Measurements from ENCODE around the gene OSTN.
"Not testable (repeated sequence)": the region's sequence is repeated elsewhere in the genome, so short reads cannot be mapped to it uniquely, and the experiment has no call there.

Gene OSTN

DNA sequence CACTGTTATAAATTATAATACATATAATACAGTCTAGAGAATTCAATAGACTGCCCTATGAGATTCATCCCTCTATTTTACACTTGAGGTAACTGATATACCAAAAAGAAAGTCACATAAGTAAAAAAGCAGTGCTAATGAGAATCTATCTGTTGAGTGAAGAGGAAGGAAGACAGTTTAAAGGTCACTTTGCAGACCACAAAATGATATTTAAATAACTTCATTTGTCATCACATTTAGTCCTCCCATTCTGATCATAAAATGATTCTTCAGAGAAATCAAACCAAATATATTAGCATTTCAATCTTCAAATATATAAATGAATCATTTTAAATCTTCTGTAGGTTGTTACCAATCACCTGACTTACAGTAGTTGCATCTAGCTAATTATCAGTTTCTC is 69.7 kb downstream of the OSTN start:
- DNase-seq, result no peak

- no peak for DNase-seq
These were observed 70.4 kb downstream of the OSTN start for GRCh38 chr3:191269289-191270085.

GRCh38 chr3:191275244-191275643 is 76.2 kb downstream of the OSTN start:
- not testable (repeated sequence) for DNase-seq

DNA sequence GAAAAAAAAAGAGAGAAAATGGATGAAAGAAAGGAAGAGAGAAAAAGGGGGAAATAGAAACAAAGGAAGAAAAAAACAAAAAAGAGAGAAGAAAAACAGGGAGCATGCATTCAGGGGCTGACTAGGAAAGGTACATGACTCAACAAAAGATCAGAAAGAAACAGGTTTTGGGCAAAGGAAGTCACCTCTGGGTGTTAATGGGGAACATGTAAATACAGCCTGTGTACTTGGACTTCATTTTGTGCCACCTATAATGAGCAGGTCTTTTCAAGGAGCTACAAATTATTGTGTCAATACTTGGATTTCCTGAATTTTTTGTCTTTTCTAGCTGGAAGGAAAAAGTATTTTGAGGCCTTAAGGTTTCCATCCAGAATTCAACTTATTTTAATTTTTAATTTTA is 76.7 kb downstream of the OSTN start:
- DNase-seq, result no peak

DNA sequence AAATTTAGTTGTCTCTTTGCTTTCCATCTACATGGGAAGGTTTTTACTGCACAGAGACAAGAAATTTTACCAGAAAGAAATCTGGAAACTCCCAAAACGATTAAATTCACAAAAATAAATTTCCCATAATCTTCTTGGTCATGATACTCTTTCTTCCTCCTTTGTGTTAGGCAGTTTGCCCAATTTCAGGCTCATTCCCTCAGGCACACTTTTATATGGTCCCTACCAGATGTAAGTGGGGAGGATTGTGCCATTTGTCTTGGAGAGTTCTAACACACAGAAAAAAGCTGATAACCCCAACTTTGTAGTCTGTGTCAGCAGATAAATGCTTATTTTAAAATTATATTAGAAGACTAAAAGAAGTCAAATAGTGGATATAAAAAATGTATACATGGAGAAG is 81.1 kb downstream of the OSTN start:
- DNase-seq, result no peak

- no peak for DNase-seq
These were observed 81.8 kb downstream of the OSTN start for GRCh38 chr3:191280882-191281281.

GRCh38 chr3:191282251-191283185 is 83.5 kb downstream of the OSTN start:
- DNase-seq, result no peak

DNA sequence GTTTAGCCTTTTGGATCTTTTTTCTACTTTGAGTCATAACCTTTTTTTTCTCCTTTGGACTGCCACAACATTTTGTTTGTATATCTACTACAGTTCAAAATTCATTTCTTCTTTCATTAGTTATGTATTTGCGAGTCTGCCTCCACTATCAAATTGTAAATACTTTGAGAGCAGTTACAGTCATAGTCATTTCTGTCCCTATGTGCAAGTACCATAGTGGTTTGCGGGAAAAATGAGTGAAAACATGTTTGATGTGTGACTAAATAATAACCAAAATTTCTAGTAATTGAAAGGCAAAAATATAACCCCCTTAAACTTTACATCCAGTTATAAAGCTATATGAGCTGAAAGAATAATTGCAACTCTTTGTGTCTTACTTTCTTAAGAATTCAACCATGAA is 84.4 kb downstream of the OSTN start:
- no peak for DNase-seq

GRCh38 chr3:191290311-191291025 is 91.4 kb downstream of the OSTN start:
- peak; percentile 25 for DNase-seq

DNA sequence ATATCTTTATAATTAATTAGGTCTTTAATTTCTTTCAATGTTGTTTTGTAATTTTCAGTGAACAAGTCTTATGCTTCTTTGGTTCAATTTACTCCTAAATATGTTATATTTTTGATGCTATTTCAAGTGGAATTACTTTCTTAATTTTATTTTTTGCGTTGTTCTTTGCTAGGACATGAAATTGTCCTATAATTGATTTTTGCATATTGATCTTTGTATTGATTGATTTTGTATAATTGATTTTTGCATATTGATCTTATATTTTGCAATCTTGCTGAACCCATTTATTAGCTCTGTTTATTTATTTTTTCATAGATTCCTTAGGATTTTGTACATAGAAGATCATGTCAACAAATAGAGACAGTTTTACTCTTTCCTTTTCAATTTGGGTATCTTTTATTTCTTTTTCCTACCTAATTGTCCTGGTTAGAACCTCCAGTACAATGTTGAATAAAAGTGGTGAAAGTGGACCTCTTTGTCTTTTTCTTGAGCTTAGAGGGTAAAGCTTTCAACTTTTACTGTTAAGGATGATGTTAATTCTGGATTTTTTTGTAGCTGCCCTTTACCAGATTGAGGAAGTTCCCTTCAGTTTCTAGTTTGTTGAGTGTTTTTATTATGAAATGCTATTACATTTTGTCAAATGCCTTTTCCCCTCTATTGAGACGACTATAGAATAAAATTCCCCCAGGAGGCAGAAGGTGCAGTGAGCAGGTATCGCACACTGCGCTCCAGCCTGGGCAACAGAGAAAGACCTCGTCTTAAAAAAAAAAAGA is 93.4 kb downstream of the OSTN start:
- DNase-seq, result no peak

DNA sequence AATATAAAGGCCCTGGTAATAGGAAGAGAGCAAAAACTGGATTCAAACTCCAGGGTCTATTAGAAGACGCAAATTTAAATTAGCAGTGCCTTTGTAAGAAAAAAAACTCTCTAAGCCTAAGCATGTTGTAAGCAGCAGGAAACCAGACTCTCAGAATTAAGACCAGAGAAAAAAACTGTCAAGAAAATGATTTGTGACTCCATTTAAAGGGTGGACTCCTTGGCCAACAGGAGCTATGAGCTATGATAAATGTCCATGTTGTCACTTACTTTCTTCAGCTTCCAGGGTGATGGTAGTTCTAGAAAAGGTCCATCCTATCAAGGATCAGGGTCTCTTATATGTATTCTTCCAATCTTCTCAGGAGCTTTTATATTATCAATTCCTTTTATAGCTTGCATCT is 95.2 kb downstream of the OSTN start:
- no peak for DNase-seq

DNA sequence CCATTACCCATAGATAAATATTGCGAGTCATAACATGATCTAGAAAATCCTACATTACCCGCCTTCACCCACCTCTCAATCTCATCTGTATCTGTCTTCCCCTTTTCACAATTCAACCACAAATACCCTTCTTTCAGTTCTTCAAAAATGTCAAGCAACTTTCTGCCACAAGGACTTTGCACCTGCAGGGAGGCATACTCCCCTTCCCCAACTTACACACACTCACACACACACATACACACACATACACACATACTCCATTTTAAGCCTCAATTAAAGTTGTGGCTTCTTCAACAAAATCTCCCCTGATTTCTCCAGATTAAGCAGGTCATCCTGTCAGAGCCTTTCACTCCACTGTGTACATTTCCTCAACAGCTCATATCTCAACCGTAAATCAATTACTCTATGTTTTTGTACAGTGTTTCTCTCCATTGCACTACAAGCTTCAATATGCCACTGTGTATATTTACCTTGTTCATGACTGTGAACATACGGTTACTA is 97.0 kb downstream of the OSTN start:
- no peak for DNase-seq

DNA sequence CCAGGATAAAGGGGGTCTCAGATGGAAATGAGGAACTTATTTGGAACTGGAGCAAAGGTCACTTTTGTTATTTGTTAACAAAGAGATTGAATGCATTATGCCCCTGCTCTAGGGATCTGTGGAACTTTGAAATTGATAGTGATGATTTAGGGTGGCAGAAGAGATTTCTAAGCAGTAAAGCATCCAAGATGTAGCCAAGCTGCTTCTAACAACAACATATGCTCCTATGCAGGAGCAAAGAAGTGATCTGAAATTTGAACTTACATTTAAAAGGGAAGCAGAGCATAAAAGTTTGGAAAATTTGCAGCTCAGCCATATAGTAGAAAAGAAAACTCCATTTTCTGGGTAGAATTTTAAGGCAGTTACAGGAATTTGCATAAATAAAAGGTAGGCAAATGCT is 99.8 kb downstream of the OSTN start:
- DNase-seq, result no peak

- no peak for DNase-seq
These were observed 101.4 kb downstream of the OSTN start for GRCh38 chr3:191300422-191300821.

GRCh38 chr3:191301017-191301416 is 102.0 kb downstream of the OSTN start:
- no peak for DNase-seq

GRCh38 chr3:191301782-191302411 is 102.9 kb downstream of the OSTN start:
- DNase-seq, result no peak

DNA sequence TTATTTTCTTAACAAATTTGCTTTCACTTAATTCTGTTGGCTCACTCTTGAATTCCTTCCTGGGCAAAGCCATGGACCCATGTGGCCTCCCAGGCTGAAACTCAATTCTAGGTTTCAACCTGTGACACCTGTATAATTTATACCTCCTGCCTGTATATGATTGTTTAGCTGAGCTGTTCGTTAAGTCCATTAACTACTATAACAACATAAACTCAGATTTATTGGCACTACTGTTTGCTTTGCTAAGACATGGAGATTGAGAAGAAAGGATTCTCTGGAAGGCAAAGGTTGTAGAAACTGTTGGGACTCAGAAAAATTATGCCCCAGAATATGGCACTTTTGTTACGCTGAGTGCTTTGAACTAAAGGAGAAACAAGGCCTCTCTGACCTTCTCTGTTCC is 103.4 kb downstream of the OSTN start:
- DNase-seq, result no peak

GRCh38 chr3:191303596-191303995 is 104.6 kb downstream of the OSTN start:
- no peak for DNase-seq

GRCh38 chr3:191306428-191306827 is 107.4 kb downstream of the OSTN start:
- DNase-seq, result no peak

DNA sequence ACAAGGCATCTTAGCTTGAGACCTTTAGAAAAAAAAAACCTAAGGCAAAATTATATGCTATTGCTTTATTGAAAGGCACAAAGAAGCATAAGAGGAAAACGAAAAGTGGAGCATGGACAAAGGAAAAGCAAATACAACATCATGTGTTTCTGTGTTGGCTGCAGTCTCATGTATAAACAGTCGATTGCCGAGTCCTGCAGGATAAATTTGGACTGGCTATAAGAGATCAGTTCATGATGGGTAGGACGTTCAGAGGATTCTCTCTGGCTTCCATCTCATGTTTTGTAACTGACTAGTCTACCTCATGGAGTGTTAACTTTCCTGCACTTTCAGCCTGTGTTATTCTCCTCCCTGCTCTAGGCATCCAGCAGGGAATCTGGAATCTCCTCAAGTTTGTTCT is 108.3 kb downstream of the OSTN start:
- DNase-seq, result no peak

DNA sequence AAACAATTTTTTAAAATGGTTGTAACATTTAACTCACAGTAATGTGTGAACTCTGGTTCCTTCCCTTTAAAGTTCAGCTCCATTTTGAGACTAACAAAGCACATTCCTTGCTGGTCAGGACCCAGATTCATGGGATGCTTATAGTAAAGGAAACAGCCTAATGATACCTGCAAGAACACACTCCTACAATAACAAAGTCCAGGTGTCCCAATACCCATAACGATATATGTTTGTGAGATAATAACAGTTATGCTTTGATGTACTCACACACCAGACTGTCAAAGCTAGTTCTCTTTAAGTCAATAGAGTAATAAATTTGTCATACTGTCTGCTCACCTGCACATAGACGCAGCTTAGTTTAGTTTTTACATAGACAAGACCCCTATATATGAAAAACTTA is 114.3 kb downstream of the OSTN start:
- DNase-seq, result no peak
